Lower lobe of right lung (tissue), 2 donors: ENCODE measurements around the gene SOX6. TPM values are rescaled to one million over a fixed set of nuclear protein-coding genes. Genes with fewer than 3 reads are reported as not detected.

Source experiments
- ATAC-seq, 2 donors: fragments of 200-7000 bp; cut with Tn5 transposase; one replicate each; pipeline ENCODE4 v1.9.1; 2020 to 2022; ENCODE audit warnings: mild to moderate bottlenecking in 2 of 2, moderate library complexity in 2 of 2
- DNase-seq: peaks from one replicate; pipeline ENCODE4 v3.0.0-alpha.2; 2020
- H3K27ac ChIP-seq: fragments of 200-600 bp; one replicate; pipeline ENCODE4 v1.8.0; 2022
- H3K27me3 ChIP-seq: fragments of 200-600 bp; one replicate; pipeline ENCODE4 v1.8.0; 2022; ENCODE audit warnings: low read depth
- H3K36me3 ChIP-seq: fragments of 200-600 bp; one replicate; pipeline ENCODE4 v1.8.0; 2022; ENCODE audit warnings: mild to moderate bottlenecking
- H3K4me1 ChIP-seq: fragments of 200-600 bp; one replicate; pipeline ENCODE4 v1.8.0; 2022
- H3K4me3 ChIP-seq: fragments of 200-600 bp; one replicate; pipeline ENCODE4 v1.8.0; 2022; ENCODE audit warnings: mild to moderate bottlenecking
- H3K9me3 ChIP-seq: fragments of 200-600 bp; one replicate; pipeline ENCODE4 v1.8.0; 2022
- intact Hi-C: fragments of 100-400 bp; cut with DNase I; formaldehyde crosslinking; loops from one replicate; pipeline ENCODE4 v1.11.0; 2022
- total RNA-seq: library from RNA; stranded (reverse); fragmentation: NEBNext Ultra II Directional; extraction: Animal tissue kit (Norgen Biotek cat#: 25700); gene quantifications from one replicate; pipeline ENCODE4 v1.2.1, GENCODE V29; 2021
- TF ChIP-seq, protein P1 (sequence below): fragments of 200-600 bp; IDR thresholded peaks from one replicate; pipeline ENCODE4 v1.8.0; 2022; ENCODE audit warnings: antibody characterized with exemption, mild to moderate bottlenecking
- donor health status: DM: no; HTN: yes; CAD: no; lungs with severe emphysema.

Gene SOX6
- total RNA-seq, 1 donor from 2014 or later, result 4.8 TPM

DNA sequence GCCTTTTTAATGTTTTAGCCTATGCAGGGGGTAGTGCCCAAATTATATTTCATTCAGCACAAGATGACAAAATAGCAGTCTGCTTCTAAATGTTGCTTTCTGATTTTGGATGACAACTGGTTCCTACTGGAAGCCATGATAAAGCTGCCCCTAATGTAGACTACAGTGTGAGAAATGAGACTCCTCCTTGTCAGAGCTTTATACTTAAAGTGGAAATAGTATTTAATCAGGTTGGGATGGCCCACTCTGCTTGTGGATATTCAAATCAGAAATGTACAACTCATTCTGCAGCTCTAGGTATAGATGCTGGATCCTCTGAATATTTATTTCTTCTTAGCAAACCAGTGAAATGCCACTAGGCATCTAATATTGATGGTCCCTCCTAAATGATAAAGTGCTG lies 171.3 kb downstream of the SOX6 start:
- ATAC-seq, result no peak
- intact Hi-C loops, result no loop called here
- DNase-seq, result no peak
- Histone ChIP-seq H3K9me3 (no peaks in the 10 kb centered on the region), H3K36me3 (no peaks in the 10 kb centered on the region), H3K4me3 (no peak overlapping the region), H3K27me3 (no peaks in the 10 kb centered on the region), H3K27ac (no peak overlapping the region), H3K4me1 (no peaks in the 10 kb centered on the region)
- TF ChIP-seq, protein P1, sequence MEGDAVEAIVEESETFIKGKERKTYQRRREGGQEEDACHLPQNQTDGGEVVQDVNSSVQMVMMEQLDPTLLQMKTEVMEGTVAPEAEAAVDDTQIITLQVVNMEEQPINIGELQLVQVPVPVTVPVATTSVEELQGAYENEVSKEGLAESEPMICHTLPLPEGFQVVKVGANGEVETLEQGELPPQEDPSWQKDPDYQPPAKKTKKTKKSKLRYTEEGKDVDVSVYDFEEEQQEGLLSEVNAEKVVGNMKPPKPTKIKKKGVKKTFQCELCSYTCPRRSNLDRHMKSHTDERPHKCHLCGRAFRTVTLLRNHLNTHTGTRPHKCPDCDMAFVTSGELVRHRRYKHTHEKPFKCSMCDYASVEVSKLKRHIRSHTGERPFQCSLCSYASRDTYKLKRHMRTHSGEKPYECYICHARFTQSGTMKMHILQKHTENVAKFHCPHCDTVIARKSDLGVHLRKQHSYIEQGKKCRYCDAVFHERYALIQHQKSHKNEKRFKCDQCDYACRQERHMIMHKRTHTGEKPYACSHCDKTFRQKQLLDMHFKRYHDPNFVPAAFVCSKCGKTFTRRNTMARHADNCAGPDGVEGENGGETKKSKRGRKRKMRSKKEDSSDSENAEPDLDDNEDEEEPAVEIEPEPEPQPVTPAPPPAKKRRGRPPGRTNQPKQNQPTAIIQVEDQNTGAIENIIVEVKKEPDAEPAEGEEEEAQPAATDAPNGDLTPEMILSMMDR, result no peak

DNA sequence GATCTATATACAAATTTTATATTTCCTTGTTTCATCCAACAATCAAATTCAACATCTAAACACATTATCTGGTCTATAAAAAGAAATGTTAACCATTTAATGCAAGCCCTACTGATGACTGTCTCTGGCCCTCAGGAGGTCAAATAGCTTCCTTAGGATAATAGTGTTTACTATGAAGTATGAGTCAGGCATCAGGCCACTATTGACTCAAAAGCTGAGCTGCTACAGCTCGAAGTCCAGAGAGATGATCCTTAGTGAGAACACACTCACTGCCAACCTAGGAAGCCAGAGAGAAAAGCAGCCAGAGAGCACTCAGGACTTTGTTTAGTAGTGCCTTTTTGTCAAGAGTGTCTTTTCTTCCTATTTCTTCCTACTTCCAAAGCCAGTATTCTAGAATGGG lies 171.8 kb downstream of the SOX6 start:
- no peak overlapping the region for H3K27ac ChIP-seq
- TF ChIP-seq, protein P1, result no peak
- H3K4me1 ChIP-seq, result no peaks in the 10 kb centered on the region
- peak in 1 of 2 donors; percentile 21 for ATAC-seq
- H3K27me3 ChIP-seq, result no peaks in the 10 kb centered on the region
- DNase-seq, result no peak
- intact Hi-C loops, result no loop called here
- no peak overlapping the region for H3K4me3 ChIP-seq
- H3K9me3 ChIP-seq, result no peaks in the 10 kb centered on the region
- H3K36me3 ChIP-seq, result no peaks in the 10 kb centered on the region

DNA sequence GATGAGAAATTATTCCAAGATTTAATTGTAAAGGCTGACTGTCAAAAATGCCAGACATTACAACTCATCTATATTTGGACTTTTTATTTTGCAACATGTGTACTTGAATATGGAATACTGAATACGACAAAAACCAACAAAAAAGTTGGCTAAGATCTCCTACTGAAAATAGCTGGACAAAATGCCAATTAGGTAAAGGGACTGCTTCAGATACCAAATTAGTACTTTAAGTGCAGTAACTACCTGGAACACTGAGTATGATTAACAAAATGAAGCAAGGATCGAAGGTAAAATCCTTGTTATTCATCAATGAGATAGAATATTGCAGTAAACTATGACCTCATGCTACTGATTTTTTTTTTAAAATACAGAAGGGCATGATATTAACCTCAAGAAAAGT lies 173.8 kb downstream of the SOX6 start:
- ATAC-seq (peak in 1 of 2 donors; percentile 9), DNase-seq (no peak)
- Histone ChIP-seq H3K9me3 (no peaks in the 10 kb centered on the region), H3K27me3 (no peaks in the 10 kb centered on the region), H3K27ac (no peak overlapping the region), H3K4me3 (no peak overlapping the region), H3K4me1 (no peaks in the 10 kb centered on the region), H3K36me3 (no peaks in the 10 kb centered on the region)
- intact Hi-C loops, result no loop called here
- TF ChIP-seq, protein P1, result no peak

DNA sequence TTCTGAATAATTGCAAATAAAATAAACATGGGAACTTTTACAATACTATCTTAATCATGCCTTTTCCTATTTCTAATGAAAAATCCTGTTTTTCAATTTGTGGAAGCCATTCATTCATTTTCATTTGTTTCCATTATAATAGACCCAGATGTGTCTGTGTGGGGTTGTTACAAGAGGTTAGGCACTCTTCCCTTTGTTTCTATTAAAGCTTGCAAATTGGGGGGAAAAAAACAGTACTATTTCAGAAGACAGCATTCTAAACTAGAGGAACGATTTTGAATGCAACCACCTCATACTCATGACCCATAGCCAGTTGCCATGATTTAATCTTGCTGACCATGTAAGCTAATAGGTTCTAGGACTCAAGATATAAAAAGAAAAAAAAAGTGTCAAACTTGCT lies 175.5 kb downstream of the SOX6 start:
- TF ChIP-seq, protein P1, result no peak
- Histone ChIP-seq H3K4me3 (no peak overlapping the region), H3K27me3 (no peaks in the 10 kb centered on the region), H3K4me1 (no peaks in the 10 kb centered on the region), H3K27ac (no peak overlapping the region), H3K36me3 (no peaks in the 10 kb centered on the region), H3K9me3 (no peaks in the 10 kb centered on the region)
- intact Hi-C loops, result no loop called here
- DNase-seq (no peak), ATAC-seq (no peak)

DNA sequence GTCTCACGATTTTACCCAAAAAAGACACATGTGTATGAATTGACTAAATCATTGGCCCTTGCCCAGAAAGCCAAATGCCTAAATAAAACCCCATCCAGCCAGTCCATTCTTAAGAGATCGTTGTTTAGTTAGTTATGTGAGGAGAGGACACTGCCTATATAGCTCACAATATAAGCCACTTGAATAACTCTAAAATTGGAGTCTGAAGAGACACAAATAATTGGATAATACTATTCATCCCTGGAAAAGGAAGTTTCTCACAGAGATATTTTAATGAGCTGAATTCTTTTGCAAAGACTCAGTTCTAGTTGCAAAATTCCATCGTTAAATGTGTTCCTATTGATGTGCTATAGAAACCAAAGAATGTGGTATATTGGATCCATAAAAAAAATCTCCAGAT lies 176.7 kb downstream of the SOX6 start:
- intact Hi-C loops, result no loop called here
- no peaks in the 10 kb centered on the region for H3K27me3 ChIP-seq
- H3K4me1 ChIP-seq, result no peaks in the 10 kb centered on the region
- ATAC-seq (no peak), DNase-seq (no peak)
- TF ChIP-seq, protein P1, result no peak
- no peak overlapping the region for H3K4me3 ChIP-seq
- no peaks in the 10 kb centered on the region for H3K36me3 ChIP-seq
- H3K9me3 ChIP-seq, result no peaks in the 10 kb centered on the region
- H3K27ac ChIP-seq, result no peak overlapping the region

DNA sequence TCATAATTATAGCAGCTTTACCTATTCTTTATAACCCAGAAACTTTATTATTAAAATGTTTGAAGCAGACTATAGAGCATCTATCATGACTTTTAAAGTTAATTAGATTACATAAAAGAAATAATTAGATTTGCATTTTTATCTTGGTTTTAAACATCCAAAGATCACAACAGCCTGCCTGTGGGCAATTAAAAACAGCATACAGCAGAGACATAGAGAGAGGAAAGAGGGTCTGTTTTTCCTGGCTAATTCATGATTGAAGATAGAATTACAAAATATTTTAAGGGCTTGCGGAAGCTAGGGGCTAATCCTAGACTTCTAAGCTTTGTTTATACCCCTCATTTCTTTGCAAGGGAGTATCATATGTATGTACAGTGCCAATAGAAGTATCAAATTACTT lies 178.1 kb downstream of the SOX6 start:
- Histone ChIP-seq H3K4me3 (no peak overlapping the region), H3K36me3 (no peaks in the 10 kb centered on the region), H3K4me1 (no peaks in the 10 kb centered on the region), H3K27me3 (no peaks in the 10 kb centered on the region), H3K9me3 (no peaks in the 10 kb centered on the region), H3K27ac (no peak overlapping the region)
- no peak for ATAC-seq
- DNase-seq, result no peak
- intact Hi-C loops, result no loop called here
- TF ChIP-seq, protein P1, result no peak
